PFSK-1 (cell line): ENCODE results near the gene RMP24.

Experiments
- POLR2AphosphoS5 ChIP-seq: IDR thresholded peaks from 2 replicates; pipeline ENCODE4 v1.6.1; 2012; ENCODE audit warnings: low read depth, mild to moderate bottlenecking, control low read depth, low read length, moderate library complexity
- REST ChIP-seq, 2 experiments: IDR thresholded peaks; 2 replicates each; pipeline versions ENCODE4 v1.6.1 to v1.8.0; 2011 to 2012; ENCODE audit warnings: low read depth in 2 of 2, low read length in 2 of 2, control low read depth in 1 of 2, inconsistent platforms in 1 of 2, mild to moderate bottlenecking in 1 of 2, moderate library complexity in 1 of 2; ENCODE audit not compliant: insufficient read depth in 1 of 2

GRCh38 chr18:35934891-35935290 is 37.6 kb upstream of the RMP24 start:
- TF ChIP-seq REST (IDR thresholded peaks at IDR 0.05; ENCODE audit: insufficient read depth in 1 of 2, low read depth in 2 of 2, low read length in 2 of 2) (no peak), POLR2AphosphoS5 (no peak)
